SK-N-MC (cell line): ENCODE data around the gene SCARF2.

Experiments
- EZH2 ChIP-seq: fragments of 200-600 bp; sonication (generic); IDR thresholded peaks from one replicate; pipeline ENCODE4 v1.6.1; 2017; ENCODE audit warnings: antibody characterized with exemption
- POLR2AphosphoS5 ChIP-seq: IDR thresholded peaks from 2 replicates; pipeline ENCODE4 v1.6.1; 2012; ENCODE audit warnings: mild to moderate bottlenecking, low read depth, low read length, borderline replicate concordance

DNA sequence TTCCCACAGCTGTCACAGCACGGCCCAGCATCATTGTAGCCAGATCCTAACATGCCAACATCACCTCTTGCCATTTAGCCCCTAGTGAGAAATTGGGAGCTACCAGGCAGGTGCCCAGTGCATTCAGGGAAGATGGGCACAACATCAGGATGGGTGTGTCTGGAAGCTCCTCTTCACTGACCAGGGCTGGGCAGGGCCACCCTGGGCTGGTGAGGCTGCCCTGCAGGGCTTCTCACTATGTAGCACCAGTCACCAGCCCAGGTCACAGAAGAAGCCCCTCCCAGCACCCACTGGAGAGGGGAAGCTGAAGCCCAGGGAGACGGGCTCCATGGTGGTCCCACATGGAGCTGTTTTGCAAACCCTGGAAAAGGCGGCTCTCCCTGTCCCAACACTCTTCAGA, 29.8 kb downstream of the SCARF2 start:
- TF ChIP-seq POLR2AphosphoS5: no peak
- TF ChIP-seq EZH2: no peak
